ENCODE data around the gene MYZAP. TPM values are rescaled to one million over a fixed set of nuclear protein-coding genes. Genes with fewer than 3 reads are reported as not detected.

Gene MYZAP
- total and polyA plus RNA-seq, 2 experiments from 2014 or later, result 143 to 175 TPM

DNA sequence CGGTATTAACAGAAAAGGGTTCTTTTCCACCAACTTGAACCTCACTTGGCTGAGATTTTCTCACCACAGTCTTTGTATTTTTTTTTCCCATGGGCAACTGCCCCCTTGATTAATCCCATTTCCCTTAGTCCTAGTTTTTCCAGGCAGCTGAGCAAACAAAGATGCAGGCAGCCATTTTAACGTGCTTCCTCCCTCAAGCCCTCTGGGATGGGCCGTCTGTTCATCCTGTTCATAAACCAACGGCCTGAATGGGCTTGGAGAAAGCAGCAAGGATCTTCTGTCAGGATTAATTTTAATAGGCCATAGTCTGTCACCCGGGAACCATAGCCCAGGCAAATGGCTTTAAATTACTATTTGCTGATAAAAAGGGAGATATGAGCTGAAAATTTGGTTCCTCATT is 104.4 kb downstream of the MYZAP start:
- H3K4me1 ChIP-seq (ENCODE audit: low read depth), result no peaks in the 10 kb centered on the region
- H3K27ac ChIP-seq, result no peak overlapping the region
- no peaks in the 10 kb centered on the region for H3K9me3 ChIP-seq (ENCODE audit: low read depth)
- H3K27me3 ChIP-seq, result no peaks in the 10 kb centered on the region
- DNase-seq (ENCODE audit: low read depth in 1 of 2, low spot score in 1 of 2), result no peak
- TF ChIP-seq, protein P1, sequence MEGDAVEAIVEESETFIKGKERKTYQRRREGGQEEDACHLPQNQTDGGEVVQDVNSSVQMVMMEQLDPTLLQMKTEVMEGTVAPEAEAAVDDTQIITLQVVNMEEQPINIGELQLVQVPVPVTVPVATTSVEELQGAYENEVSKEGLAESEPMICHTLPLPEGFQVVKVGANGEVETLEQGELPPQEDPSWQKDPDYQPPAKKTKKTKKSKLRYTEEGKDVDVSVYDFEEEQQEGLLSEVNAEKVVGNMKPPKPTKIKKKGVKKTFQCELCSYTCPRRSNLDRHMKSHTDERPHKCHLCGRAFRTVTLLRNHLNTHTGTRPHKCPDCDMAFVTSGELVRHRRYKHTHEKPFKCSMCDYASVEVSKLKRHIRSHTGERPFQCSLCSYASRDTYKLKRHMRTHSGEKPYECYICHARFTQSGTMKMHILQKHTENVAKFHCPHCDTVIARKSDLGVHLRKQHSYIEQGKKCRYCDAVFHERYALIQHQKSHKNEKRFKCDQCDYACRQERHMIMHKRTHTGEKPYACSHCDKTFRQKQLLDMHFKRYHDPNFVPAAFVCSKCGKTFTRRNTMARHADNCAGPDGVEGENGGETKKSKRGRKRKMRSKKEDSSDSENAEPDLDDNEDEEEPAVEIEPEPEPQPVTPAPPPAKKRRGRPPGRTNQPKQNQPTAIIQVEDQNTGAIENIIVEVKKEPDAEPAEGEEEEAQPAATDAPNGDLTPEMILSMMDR (IDR thresholded peaks at IDR 0.05; ENCODE audit: low read depth, low read length), result no peak
- H3K36me3 ChIP-seq, result peaks cover 4% of the 10 kb centered on the region
- H3K4me3 ChIP-seq, result no peak overlapping the region

DNA sequence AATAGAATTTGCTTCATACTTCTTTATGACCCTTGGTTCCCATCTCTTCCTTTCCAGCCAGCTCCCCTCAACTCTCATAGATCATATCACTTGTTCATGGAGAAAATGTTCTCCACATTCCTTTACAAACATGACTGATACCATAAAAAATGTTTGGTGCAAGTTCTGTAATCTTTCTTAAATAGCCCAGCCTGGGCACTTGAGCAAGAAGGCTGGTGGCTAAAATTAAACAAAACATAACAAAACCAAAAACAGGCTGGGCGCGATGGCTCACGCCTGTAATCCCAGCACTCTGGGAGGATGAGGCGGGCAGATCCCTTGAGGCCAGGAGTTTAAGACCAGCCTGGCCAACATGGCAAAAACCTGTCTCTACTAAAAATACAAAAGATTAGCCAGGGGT is 105.9 kb downstream of the MYZAP start:
- TF ChIP-seq, protein P1 (IDR thresholded peaks at IDR 0.05; ENCODE audit: low read depth, low read length), result no peak
- Histone ChIP-seq H3K9me3 (ENCODE audit: low read depth) (no peaks in the 10 kb centered on the region), H3K36me3 (no peaks in the 10 kb centered on the region), H3K4me1 (ENCODE audit: low read depth) (no peaks in the 10 kb centered on the region), H3K27me3 (no peaks in the 10 kb centered on the region), H3K27ac (no peak overlapping the region), H3K4me3 (no peak overlapping the region)
- peak in 1 of 2 donors; percentile 62 for DNase-seq (ENCODE audit: low read depth in 1 of 2, low spot score in 1 of 2)

DNA sequence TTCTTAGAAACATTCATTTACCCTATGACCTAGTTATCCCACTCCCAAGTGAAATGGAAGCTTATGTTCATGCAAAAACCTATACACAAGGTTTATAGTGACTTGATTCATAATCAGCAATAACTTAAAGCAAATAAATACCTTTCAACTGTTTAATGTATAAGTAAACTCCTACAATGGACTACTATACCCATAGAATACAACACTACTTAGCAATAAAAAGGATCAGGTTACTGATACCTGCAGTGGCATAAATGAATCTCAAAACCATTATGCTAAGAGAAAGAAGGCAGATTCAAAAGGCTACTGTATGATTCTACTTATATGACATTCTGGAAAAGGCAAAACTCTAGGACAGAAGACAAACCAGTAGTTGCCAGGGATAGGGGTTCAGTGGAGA is 106.5 kb downstream of the MYZAP start:
- Histone ChIP-seq H3K36me3 (no peaks in the 10 kb centered on the region), H3K27me3 (no peaks in the 10 kb centered on the region), H3K27ac (no peak overlapping the region), H3K4me1 (ENCODE audit: low read depth) (no peaks in the 10 kb centered on the region), H3K4me3 (no peak overlapping the region), H3K9me3 (ENCODE audit: low read depth) (no peaks in the 10 kb centered on the region)
- TF ChIP-seq, protein P1 (IDR thresholded peaks at IDR 0.05; ENCODE audit: low read depth, low read length), result no peak
- no peak for DNase-seq (ENCODE audit: low read depth in 1 of 2, low spot score in 1 of 2)

DNA sequence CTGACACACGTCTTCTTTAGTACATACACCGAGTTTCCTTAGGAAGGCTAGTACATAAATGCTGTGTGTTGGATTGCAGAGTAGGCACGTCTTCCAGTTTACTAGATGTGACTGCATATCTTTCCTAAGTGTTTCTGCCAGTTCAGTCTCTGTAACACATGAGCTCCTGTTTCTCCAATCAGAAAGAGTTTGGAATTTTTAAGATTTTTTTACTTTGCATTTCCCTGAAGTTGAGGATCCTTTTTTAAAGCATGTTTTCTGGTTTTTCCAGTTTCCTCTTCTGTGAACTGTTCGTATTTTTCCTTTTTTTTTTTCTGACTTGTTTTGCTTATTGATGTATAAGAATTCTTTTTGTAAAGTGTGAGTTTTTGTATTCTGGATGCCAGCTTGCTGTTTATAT is 107.3 kb downstream of the MYZAP start:
- no peaks in the 10 kb centered on the region for H3K4me1 ChIP-seq (ENCODE audit: low read depth)
- H3K36me3 ChIP-seq, result no peaks in the 10 kb centered on the region
- TF ChIP-seq, protein P1 (IDR thresholded peaks at IDR 0.05; ENCODE audit: low read depth, low read length), result no peak
- no peaks in the 10 kb centered on the region for H3K27me3 ChIP-seq
- H3K9me3 ChIP-seq (ENCODE audit: low read depth), result no peaks in the 10 kb centered on the region
- no peak overlapping the region for H3K4me3 ChIP-seq
- no peak overlapping the region for H3K27ac ChIP-seq
- DNase-seq (ENCODE audit: low read depth in 1 of 2, low spot score in 1 of 2), result no peak

DNA sequence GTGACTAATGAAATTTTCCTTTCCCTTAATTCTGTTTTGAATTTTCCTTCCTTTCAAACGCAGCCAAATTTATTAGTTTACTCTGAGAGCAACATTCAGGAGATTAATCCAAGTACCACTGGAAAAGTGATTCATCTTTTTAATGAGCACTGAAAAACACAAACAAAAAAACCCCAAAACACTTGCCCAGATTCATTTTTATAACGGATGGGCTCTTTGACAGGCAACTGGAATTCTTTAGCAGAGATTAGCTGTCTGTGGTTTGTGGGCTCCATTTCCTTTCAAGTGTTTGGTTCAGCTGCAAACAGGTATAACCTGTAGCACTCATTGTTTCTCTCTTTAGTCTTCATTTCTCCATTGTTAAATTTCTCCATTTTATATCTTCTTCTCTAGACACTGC is 111.7 kb downstream of the MYZAP start:
- Histone ChIP-seq H3K9me3 (ENCODE audit: low read depth) (no peaks in the 10 kb centered on the region), H3K4me3 (no peak overlapping the region), H3K27me3 (no peaks in the 10 kb centered on the region), H3K36me3 (no peaks in the 10 kb centered on the region), H3K4me1 (ENCODE audit: low read depth) (peaks cover 8% of the 10 kb centered on the region), H3K27ac (no peak overlapping the region)
- TF ChIP-seq, protein P1 (IDR thresholded peaks at IDR 0.05; ENCODE audit: low read depth, low read length), result no peak
- DNase-seq (ENCODE audit: low read depth in 1 of 2, low spot score in 1 of 2), result no peak

- H3K9me3 ChIP-seq (ENCODE audit: low read depth), result no peaks in the 10 kb centered on the region
- no peak for DNase-seq (ENCODE audit: low read depth in 1 of 2, low spot score in 1 of 2)
Measured at GRCh38 chr15:57704441-57704840, 112.7 kb downstream of the MYZAP start.

More at GRCh38 chr15:57704441-57704840, 112.7 kb downstream of the MYZAP start:
- Histone ChIP-seq H3K4me1 (ENCODE audit: low read depth) (peaks cover 11% of the 10 kb centered on the region), H3K4me3 (no peak overlapping the region), H3K27me3 (no peaks in the 10 kb centered on the region), H3K27ac (no peak overlapping the region), H3K36me3 (peaks cover 5% of the 10 kb centered on the region)
- TF ChIP-seq, protein P1 (IDR thresholded peaks at IDR 0.05; ENCODE audit: low read depth, low read length), result no peak

All from cardiac muscle cell (in vitro differentiated cells and primary cell).